AG10803 (cell line): ENCODE data around the gene MYO1F.

Experiments used
- DNase-seq: peaks from one replicate; pipeline ENCODE4 v3.0.0; 2010; ENCODE audit warnings: low read depth
- H3K4me3 ChIP-seq: 2 replicates; pipeline ENCODE4 v1.5.1; 2011; ENCODE audit warnings: mild to moderate bottlenecking, low read length, control low read depth
- TF ChIP-seq, protein P1 (sequence below): conservative IDR thresholded peaks from 2 replicates; pipeline ENCODE4 v1.5.1; 2011; ENCODE audit warnings: mild to moderate bottlenecking, low read length, control low read depth, inconsistent platforms

MYO1F gene

DNA sequence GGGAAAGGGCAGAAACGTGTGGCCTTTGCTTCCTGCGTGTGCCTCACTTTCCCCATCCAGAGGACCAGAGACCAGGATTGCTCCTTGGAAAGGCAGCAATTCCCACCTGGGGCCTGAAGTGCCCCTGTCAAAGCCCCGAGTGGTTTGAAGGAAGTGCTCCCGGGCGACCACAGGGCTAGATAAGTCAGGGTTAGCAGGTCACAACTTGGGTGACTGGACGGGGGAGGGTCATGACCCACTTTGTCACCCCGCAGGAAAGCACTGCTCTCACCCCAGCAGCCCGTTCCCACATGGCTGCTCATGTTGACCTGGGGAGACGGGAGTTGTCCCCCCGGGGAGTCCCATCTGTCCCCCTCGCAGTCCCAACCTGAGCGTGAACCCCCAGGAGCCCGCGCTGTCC is 75.3 kb downstream of the MYO1F start:
- TF ChIP-seq, protein P1, sequence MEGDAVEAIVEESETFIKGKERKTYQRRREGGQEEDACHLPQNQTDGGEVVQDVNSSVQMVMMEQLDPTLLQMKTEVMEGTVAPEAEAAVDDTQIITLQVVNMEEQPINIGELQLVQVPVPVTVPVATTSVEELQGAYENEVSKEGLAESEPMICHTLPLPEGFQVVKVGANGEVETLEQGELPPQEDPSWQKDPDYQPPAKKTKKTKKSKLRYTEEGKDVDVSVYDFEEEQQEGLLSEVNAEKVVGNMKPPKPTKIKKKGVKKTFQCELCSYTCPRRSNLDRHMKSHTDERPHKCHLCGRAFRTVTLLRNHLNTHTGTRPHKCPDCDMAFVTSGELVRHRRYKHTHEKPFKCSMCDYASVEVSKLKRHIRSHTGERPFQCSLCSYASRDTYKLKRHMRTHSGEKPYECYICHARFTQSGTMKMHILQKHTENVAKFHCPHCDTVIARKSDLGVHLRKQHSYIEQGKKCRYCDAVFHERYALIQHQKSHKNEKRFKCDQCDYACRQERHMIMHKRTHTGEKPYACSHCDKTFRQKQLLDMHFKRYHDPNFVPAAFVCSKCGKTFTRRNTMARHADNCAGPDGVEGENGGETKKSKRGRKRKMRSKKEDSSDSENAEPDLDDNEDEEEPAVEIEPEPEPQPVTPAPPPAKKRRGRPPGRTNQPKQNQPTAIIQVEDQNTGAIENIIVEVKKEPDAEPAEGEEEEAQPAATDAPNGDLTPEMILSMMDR = no peak
- DNase-seq = no peak
- no peak overlapping the region for H3K4me3 ChIP-seq

DNA sequence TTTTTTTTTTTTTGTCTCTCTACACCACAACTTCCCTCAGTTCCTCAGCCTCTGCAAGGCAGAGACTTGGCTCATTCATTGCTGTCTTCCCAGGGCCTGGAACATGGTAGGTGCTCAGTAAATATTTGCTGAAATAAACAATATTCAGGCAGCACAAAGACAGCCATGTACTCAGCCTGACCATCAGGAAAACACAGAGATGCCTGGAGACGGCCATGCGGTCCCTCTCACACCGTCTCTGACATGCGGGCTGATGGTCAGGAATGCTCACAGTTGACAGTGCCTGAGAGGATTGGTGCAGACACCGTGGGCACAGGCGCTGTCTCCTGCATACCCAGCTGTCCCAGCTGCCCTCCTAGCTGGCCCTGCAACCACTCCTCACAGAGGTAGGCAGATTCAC is 75.7 kb downstream of the MYO1F start:
- TF ChIP-seq, protein P1 = no peak
- DNase-seq = no peak
- H3K4me3 ChIP-seq = no peak overlapping the region

DNA sequence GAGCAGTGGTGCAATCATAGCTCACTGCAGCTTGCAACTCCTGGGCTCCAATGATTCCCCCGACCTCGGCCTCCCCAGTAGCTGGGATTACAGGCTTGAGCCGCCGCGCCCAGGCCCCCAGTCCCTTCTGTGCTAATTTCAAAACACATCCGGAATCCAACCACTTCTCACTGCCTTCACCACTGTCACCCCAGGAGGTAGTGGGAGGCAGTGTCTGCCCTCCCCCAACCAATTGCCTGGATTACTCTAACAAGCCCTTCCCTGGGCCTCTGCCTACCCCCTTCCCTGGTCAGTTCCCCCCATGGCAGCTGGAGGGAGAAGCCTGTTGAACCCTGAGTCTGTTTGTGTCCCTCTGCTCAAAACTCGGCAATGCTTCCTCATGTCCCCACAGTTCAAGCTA is 77.1 kb downstream of the MYO1F start:
- H3K4me3 ChIP-seq = no peak overlapping the region
- DNase-seq = no peak
- TF ChIP-seq, protein P1 = no peak

DNA sequence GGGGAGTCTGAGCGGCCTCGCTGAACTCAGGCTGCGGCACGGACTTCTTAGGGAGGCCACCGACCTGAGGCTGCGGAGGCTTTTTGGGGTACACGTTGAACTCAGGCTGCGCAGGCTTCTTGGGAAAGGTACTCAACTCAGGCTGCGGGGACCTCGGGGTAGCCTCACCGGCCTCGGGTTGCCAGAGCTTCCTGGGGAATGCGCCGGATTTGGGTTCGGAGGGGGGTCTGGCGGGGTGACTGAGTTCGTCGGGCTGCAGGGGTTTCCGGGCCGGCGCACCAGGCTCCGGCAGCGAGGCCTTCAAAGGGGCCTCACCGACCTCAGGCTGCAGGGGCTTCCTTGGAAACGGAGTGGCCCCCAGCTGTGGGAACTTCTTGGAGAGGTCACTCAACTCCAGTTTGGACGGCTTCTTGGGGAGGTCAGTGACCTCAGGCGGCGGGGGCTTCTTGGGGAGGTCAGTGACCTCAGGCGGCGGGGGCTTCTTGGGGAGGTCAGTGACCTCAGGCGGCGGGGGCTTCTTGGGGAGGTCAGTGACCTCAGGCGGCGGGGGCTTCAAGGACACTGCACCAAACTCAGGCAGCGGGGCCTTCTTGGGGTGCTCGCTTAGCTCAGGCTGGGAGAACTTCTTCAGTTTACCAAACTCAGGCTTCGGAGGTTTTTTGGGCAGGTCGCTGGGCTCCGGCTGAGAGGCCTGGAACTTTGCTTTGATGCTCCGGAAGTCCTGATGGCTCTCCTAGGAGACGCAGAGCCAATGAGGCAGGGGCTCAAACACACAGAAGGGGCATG is 78.0 kb downstream of the MYO1F start:
- H3K4me3 ChIP-seq = no peak overlapping the region
- TF ChIP-seq, protein P1 = no peak
- DNase-seq = no peak

DNA sequence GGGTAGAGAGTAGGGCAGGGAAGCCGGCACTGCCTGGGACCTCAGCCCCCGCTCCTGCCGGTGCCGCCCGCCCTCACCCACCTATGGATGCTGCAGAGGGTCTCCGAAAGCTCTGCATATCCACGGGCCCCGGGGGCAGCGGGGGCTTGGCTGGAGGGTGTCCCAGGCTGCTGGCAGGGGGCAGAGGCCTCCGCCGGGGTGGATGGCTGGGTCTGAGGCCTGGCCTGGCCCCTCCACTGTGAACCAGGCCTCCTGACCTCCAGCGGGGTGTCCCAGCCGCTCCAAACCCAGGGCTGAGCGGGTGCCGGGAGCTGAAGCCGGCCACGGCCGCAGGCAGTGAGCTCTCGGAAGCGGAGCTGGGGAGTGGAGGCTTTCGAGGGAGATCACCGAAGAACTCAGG is 78.9 kb downstream of the MYO1F start:
- H3K4me3 ChIP-seq = no peak overlapping the region
- TF ChIP-seq, protein P1 = no peak
- DNase-seq = no peak

DNA sequence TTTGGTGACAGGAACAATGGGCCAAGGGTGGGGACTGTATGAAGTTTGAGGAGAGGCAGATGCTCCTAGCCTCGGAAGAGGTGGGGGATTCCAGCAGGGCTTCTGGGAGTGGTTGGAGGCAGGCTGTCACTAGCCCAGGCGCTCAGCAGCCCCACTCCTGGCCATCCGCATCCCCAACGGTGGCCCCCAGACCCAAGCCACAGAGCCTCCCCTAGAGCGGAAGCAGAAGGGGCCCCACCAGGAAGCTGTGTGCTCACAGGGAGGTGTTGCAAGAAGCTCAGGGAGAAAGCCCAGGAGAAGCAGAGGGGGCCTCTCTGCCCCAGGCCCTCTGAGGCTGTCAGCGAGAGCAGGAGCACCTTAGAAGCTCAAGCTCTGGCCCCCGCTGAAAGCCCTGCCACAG is 83.1 kb downstream of the MYO1F start:
- DNase-seq = no peak
- H3K4me3 ChIP-seq = no peak overlapping the region

DNA sequence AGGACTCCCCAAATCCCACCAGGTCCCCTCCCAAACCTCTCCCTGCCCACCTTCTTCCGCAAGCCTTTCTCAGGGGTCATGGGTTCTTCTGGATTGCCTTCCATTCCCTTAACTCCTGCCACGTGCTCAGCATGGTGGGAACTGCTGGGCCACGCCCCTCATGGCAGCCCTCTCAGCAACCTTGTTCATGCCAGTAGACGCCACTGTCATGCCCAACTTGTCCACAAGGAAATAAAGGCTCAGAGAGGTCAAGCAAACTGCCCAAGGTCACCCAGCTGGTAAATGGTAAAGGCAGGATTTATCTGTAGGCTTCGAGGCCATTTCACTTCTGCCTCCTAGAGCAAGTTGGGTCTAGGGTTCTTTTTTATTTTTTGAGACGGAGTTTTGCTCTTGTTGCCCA is 85.7 kb downstream of the MYO1F start:
- DNase-seq = no peak
- no peak overlapping the region for H3K4me3 ChIP-seq
- TF ChIP-seq, protein P1 = no peak

More for the DNA sequence above, 83.1 kb downstream of the MYO1F start:
- TF ChIP-seq, protein P1 = no peak
